Uterus (tissue), 2 donors: Measurements from ENCODE around the gene PHLDA2.

Experiments used
- CTCF ChIP-seq, 4 experiments: fragments of 200-600 bp in 2 of 4; fragments of 450-650 bp in 2 of 4; sonication (generic) in 2 of 4; IDR thresholded peaks; one replicate each; pipeline ENCODE4 v1.5.1; 2016 to 2019; ENCODE audit warnings: antibody characterized with exemption in 4 of 4, mild to moderate bottlenecking in 2 of 4, moderate library complexity in 1 of 4
- POLR2A ChIP-seq, 2 donors: fragments of 450-650 bp; IDR thresholded peaks; one replicate each; pipeline ENCODE4 v1.6.1; 2016; ENCODE audit warnings: antibody characterized with exemption in 2 of 2, mild to moderate bottlenecking in 1 of 2, moderate library complexity in 1 of 2

GRCh38 chr11:2883979-2884815 is 45.0 kb downstream of the PHLDA2 start:
- no peak for TF ChIP-seq CTCF (IDR thresholded peaks at IDR 0.05)
- peak in 1 of 2 donors; percentile 16 for TF ChIP-seq POLR2A (IDR thresholded peaks at IDR 0.05)
